Amygdala (tissue), 56 donors: ENCODE data around the gene VILL.

Experiments
- DNase-seq, 56 donors: peaks; one replicate each; lab custom pipeline; 2025; lab: John Stamatoyannopoulos, UW

VILL gene

GRCh38 chr3:38009807-38010591 lies 19.4 kb downstream of the VILL start:
- DNase-seq, result peak in 1 of 56 donors; percentile 16

DNA sequence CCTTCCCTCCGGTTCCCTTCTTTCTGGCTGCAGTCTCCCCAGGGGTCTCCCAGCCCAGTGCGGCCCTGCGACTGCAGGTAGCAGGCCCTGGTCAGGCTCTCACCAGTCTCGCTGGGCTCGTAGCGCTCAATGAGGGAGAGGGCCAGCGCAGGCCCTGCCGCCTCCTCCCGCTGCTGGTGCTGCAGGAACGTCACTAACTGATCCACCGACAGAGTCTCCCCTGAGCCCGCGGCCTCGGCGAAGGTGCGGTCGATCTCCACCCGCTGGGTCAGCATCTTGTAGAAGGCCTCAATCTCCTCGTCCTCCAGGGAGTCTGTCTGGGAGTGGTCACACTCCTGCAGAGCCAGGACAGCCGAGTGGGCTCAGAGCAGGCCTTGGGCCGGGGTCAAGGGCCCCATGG lies 20.5 kb downstream of the VILL start:
- DNase-seq, result no peak

- DNase-seq, result no peak
Observed at GRCh38 chr3:38015485-38015884, 24.9 kb downstream of the VILL start.

- DNase-seq, result no peak
Observed at GRCh38 chr3:38015984-38016383, 25.4 kb downstream of the VILL start.

- DNase-seq, result no peak
Observed at GRCh38 chr3:38016410-38016809, 25.8 kb downstream of the VILL start.

DNA sequence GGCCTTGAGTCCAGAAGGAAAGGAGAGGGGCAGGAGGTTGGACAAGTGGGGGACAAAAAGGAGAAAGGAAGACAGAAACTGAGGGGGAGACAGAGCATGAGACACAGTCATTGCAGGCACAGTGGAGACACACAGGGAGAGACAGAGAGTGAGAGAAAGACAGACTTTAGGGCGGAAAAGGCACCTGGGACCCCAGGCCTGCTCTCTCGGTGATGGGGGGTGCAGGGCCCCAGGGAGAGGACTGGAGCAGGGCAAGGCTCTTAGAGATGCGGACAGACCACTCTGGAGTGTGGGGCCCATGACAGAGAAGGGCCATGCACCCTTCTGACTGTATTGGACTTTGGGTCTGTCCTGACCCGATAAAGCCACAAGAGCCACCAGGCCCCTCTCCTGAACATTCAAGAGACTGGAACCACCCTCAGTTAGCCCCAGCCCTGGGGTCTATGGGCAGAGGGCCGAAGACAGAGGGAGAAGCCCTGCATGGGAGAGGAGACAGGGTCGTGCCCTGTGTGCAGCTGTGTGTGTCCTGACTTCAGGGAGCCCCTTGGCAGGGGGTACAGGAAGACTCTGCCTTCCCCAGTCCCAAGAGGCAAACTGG lies 26.4 kb downstream of the VILL start:
- DNase-seq, result no peak

DNA sequence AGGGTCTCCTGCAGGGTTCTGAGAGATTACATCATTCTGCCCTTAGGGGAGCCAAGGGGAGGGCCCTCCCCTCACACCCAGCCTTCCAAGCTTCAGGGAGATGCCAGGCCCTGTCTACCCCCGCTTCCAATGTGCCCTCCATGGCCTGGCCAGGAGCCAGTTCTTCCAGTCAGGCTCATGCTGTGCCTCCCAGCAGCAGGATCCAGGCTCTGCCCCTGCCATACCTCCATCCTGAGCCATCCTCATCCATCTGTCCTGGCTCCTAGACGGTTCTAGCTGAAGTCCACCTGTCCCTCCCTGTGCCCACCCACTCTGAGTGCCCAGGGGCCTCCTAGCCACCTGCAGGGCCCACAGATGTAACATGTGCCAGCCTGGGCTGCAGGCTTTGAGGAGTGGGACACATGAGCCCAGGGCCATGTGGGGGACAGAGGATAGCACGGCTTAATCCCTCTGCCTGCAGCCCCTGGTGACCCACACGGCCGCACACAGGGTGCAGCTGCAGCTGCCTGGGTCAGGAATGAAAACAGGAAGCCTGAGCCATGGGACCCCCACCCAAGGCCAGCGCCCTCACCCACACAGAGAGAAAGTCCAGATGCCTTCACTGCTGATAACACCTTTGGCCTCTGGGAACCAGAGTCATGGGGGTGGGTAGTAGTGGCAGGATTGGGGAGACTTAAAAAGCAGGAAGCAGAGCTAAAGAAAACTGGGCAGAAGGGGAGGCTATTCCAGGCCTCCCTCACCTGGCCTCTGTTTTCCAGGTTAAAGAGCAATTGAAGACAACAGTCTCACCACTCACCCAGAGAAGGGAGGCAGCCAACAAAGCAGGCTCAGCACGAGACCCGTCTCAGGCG lies 27.1 kb downstream of the VILL start:
- DNase-seq, result no peak

DNA sequence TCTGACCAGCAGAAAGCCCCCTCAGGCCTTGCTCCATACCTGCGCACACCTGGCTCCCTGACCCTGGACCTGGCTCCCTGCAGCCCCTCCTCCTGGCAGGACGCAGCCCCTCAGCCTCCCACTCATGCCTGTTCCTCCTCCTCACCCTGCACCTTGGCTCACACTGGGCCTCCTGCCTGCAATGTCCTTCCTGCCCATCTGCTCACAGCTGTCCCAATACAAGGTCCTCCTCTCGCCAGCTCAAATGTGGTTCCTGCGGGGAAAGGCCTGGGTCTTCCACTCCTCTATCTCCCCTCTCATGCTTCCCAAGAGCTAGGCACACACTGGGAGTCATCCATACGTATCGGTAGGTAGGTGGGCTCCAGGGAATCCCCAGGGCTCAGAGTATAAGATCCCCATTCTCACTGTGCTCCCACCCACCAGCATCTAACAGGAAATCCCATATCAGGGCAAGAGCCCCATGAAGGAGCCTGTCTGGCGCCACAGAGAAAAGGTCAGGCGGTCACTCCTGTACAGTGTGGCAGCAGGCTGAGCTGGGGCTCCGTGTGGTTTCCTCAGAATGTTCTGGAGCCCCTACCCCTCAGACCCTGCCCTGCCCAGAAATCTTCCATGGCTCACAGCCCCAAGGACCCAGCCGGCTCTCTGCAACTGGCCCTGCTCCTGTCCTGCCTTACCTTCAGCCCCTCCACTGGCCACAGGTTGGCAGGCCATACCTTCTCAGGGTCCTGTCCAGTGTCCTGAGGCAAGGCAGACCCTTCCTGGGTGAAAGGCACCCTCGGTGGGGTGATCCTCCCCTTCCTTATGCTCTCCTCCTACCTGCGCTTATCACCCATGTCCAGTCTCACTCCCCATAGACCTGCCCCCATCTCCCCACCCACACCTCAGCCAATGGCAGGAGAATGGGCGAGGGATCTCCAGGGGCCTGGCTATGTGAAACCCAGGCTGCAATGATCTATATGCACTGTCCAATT lies 28.0 kb downstream of the VILL start:
- no peak for DNase-seq

DNA sequence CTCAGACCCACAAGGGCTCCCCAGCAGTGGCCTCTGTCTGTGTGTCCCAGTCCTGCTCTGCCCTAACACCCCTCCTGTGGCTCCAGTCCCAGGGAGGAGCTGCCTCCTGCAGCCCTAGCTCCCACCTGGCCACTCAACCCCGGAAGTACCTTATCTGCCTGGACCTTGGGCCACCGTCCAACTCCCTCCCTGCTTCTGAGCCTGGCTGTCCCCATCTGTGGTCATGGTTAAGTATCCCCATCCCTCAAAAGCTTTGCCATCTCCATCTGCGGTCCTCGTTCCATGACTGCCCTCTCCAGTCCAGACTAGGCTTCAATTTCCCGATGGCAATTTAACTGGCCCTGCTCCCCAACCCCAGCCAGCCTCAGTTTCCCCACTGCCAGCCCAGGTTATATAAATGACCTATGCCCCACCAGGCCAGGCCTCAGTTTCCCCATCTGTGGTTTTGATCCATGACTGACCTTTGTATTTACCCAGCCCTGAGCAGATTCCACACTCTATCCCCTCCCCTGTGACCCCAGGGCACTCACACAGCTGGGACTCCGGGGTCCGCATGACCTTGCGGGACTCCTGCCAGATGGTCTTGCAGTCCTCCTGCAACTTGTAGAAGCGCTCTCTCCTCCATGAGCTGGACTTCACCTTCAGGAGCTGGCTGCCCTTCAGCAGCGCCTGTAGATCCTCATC lies 29.2 kb downstream of the VILL start:
- no peak for DNase-seq

DNA sequence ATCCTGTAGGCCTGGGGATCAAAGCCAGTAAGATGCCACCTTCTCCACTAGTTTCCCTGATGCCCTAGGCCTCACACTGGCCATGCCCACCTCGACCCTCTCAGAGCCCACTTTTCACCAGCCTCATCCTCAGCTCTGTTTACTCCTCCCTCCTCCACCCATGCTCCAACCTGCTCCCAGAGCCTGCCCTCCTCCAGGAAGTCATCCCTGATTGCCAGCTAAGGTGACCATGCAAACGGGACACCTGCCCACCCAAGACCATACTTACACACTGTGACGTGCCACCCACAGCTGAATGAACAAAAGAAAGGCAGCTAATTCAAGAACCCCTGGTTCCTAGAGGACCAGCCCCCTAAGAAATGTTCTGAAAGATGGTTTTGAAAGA lies 29.7 kb downstream of the VILL start:
- no peak for DNase-seq

- no peak for DNase-seq
Observed at GRCh38 chr3:38021196-38021595, 30.6 kb downstream of the VILL start.

GRCh38 chr3:38022301-38022700 lies 31.7 kb downstream of the VILL start:
- DNase-seq, result no peak

DNA sequence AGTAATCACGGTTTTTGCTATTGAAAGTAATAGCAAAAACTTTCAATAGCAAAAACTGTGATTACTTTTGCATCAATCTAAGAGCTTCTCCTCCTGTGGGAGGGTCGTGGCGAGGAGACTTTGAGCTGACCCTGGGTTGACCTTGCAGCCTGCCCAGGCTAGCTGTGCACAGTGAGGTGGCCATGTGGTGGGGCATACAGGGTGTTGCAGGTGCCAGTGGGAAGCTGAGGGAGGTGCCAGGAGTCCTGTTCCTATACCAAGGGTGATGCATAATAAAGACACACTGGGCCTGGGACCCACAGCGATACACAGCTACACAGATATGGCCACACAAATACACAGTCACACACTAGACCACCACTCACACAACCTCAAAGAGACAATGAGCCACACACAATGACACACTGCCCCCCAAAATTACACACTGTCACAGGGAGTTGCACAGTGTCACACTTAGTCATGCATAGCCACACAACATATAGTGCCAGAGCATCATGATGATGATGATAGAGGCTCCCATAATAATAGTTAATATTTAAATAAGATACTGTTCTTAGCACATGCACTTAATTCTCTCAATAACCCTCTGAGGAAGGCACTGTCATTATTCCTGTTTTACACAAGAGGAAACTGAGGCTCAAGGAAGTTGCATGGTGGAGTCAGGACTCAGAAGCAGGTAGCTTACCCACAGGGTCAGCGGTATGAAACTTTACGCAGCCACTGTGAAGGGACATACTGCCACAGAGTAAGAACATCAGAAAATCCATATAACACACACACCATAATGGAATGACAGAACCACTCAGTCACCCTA lies 32.5 kb downstream of the VILL start:
- DNase-seq, result no peak

- DNase-seq, result no peak
Observed at GRCh38 chr3:38026856-38027255, 36.3 kb downstream of the VILL start.

- DNase-seq, result peak in 1 of 56 donors; percentile 17
Observed at GRCh38 chr3:38027466-38028465, 37.2 kb downstream of the VILL start.

GRCh38 chr3:38028621-38029361 lies 38.2 kb downstream of the VILL start:
- DNase-seq, result no peak
